GM19397 (cell line): ENCODE data around the gene CBLL1.

Source experiments
- ATAC-seq: cut with Tn5 transposase; IDR thresholded peaks from one replicate; pipeline ENCODE4 v1.9.1; 2021; ENCODE audit warnings: mild to moderate bottlenecking, moderate library complexity; ENCODE audit not compliant: unreplicated experiment

Gene CBLL1

GRCh38 chr7:107742678-107743566 lies 1.0 kb upstream of the CBLL1 start:
- ATAC-seq: peak; percentile 34

GRCh38 chr7:107744345-107744750 lies 406 bp downstream of the CBLL1 start:
- peak; percentile 39 for ATAC-seq

- no peak for ATAC-seq
Measured at GRCh38 chr7:107746006-107746405, 2.1 kb downstream of the CBLL1 start.

GRCh38 chr7:107751113-107751512 lies 7.2 kb downstream of the CBLL1 start:
- no peak for ATAC-seq

- no peak for ATAC-seq
Measured at GRCh38 chr7:107754642-107755041, 10.7 kb downstream of the CBLL1 start.

GRCh38 chr7:107758667-107759066 lies 14.7 kb downstream of the CBLL1 start:
- no peak for ATAC-seq

GRCh38 chr7:107767391-107767790 lies 23.4 kb downstream of the CBLL1 start:
- ATAC-seq: no peak

- no peak for ATAC-seq
Measured at GRCh38 chr7:107768263-107768662, 24.3 kb downstream of the CBLL1 start.

GRCh38 chr7:107773027-107773426 lies 29.1 kb downstream of the CBLL1 start:
- no peak for ATAC-seq

- ATAC-seq: no peak
Measured at GRCh38 chr7:107777702-107778101, 33.8 kb downstream of the CBLL1 start.

GRCh38 chr7:107778283-107778682 lies 34.3 kb downstream of the CBLL1 start:
- no peak for ATAC-seq

- no peak for ATAC-seq
Measured at GRCh38 chr7:107779647-107780099, 35.7 kb downstream of the CBLL1 start.

- ATAC-seq: no peak
Measured at GRCh38 chr7:107782374-107782773, 38.4 kb downstream of the CBLL1 start.

GRCh38 chr7:107783648-107784047 lies 39.7 kb downstream of the CBLL1 start:
- no peak for ATAC-seq

GRCh38 chr7:107785170-107785569 lies 41.2 kb downstream of the CBLL1 start:
- ATAC-seq: no peak

GRCh38 chr7:107785926-107786325 lies 42.0 kb downstream of the CBLL1 start:
- ATAC-seq: no peak

GRCh38 chr7:107788216-107788615 lies 44.3 kb downstream of the CBLL1 start:
- no peak for ATAC-seq

GRCh38 chr7:107788662-107789061 lies 44.7 kb downstream of the CBLL1 start:
- ATAC-seq: no peak

GRCh38 chr7:107789647-107790046 lies 45.7 kb downstream of the CBLL1 start:
- ATAC-seq: no peak

GRCh38 chr7:107792364-107792763 lies 48.4 kb downstream of the CBLL1 start:
- ATAC-seq: no peak

- ATAC-seq: no peak
Measured at GRCh38 chr7:107799647-107800264, 55.8 kb downstream of the CBLL1 start.

- ATAC-seq: no peak
Measured at GRCh38 chr7:107803009-107803610, 59.2 kb downstream of the CBLL1 start, which contains the start of gene SLC26A3. Gene SLC26A3, minus strand, starts transcription at chr7:107803223. Its CDS starts 8,714 bp downstream, at chr7:107794509.
